ENCODE results near the gene ICAM4.

ICAM4 gene

DNA sequence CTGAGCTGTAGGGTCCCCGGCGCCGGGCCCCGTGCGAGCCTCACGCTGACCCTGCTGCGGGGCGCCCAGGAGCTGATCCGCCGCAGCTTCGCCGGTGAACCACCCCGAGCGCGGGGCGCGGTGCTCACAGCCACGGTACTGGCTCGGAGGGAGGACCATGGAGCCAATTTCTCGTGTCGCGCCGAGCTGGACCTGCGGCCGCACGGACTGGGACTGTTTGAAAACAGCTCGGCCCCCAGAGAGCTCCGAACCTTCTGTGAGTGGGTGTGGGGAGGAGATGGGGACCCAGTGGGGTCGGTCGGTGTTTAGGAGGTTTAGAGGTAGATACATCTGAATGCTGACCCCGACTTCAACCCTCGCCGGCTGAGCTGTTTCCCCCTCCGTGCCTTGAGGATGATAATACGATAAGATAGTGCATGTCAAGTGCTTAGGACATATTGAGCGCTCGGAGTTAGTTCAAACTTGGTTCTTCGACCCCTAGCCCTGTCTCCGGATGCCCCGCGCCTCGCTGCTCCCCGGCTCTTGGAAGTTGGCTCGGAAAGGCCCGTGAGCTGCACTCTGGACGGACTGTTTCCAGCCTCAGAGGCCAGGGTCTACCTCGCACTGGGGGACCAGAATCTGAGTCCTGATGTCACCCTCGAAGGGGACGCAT lies 4.9 kb downstream of the ICAM4 start:
- no peak for DNase-seq

DNA sequence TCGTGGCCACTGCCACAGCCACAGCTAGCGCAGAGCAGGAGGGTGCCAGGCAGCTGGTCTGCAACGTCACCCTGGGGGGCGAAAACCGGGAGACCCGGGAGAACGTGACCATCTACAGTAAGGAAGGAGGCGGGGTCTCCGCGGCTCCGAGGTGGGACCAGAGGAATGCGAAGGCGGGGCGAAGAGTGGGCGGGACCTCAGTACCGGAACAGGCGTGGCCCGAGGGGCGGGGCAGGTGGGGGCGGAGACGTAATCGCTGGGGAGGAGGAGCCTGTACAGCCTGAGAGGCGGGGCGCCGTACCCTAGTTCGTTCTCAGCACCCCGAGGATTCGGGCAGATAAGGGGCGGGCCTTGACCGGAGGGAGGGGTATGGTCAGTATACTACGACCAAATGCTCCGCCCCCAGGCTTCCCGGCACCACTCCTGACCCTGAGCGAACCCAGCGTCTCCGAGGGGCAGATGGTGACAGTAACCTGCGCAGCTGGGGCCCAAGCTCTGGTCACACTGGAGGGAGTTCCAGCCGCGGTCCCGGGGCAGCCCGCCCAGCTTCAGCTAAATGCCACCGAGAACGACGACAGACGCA lies 5.5 kb downstream of the ICAM4 start:
- DNase-seq: peak; percentile 50

DNA sequence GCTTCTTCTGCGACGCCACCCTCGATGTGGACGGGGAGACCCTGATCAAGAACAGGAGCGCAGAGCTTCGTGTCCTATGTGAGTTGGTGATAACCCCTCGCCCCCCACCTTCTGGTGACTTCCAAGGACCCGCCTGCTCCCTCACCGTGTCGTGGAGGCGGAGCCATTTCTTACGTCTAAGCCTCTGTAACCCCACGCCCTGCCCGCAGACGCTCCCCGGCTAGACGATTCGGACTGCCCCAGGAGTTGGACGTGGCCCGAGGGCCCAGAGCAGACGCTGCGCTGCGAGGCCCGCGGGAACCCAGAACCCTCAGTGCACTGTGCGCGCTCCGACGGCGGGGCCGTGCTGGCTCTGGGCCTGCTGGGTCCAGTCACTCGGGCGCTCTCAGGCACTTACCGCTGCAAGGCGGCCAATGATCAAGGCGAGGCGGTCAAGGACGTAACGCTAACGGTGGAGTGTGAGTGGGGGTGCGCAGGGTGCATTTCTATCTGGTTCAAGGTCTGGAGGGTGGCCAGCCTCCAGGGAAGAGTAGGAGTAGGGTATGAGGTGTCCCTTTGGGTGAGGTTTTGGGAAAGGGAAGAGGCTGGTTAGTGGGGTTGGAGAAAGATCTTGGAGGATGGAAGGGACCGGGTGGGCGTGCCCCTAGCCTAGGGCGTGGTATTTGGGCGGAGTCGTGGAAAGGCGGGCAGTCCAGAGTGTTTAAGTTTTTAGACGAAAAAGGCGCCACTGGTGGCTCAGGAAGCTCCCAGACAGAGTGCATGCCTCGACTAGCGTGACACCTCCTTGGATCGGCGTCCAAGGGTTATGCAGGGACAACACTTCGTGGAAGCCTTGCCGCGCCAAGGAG lies 6.3 kb downstream of the ICAM4 start:
- DNase-seq: no peak

DNA sequence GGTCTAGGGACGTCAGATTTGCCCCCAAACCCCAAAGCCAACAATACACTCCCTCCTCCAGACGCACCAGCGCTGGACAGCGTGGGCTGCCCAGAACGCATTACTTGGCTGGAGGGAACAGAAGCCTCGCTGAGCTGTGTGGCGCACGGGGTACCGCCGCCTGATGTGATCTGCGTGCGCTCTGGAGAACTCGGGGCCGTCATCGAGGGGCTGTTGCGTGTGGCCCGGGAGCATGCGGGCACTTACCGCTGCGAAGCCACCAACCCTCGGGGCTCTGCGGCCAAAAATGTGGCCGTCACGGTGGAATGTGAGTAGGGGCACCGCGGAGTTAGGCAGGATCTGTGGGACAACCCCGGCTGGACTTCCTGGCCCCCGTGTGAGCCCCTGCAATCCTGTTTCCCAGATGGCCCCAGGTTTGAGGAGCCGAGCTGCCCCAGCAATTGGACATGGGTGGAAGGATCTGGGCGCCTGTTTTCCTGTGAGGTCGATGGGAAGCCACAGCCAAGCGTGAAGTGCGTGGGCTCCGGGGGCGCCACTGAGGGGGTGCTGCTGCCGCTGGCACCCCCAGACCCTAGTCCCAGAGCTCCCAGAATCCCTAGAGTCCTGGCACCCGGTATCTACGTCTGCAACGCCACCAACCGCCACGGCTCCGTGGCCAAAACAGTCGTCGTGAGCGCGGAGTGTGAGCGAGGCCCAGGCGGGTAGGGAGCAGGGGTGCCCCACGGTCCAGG lies 7.0 kb downstream of the ICAM4 start:
- DNase-seq: no peak

DNA sequence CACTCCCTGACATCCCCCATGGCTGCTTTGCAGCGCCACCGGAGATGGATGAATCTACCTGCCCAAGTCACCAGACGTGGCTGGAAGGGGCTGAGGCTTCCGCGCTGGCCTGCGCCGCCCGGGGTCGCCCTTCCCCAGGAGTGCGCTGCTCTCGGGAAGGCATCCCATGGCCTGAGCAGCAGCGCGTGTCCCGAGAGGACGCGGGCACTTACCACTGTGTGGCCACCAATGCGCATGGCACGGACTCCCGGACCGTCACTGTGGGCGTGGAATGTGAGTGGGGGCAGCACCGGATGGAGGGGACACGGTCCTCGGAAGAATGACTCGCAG lies 7.6 kb downstream of the ICAM4 start:
- no peak for DNase-seq

DNA sequence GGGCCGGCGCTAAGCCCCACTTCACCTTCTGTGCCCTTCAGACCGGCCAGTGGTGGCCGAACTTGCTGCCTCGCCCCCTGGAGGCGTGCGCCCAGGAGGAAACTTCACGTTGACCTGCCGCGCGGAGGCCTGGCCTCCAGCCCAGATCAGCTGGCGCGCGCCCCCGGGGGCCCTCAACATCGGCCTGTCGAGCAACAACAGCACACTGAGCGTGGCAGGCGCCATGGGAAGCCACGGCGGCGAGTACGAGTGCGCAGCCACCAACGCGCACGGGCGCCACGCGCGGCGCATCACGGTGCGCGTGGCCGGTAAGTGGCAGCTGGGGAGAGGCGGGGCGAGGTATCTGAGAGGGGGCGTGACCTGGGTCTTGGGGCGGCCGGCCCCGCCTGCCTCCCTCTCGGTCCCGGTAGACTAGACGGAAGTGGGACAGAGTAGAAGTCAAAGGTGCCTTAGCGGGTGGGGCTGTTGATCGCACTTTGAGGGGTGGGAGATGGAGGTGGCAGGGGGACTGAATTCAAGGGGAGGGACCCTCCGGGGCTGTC lies 8.6 kb downstream of the ICAM4 start:
- DNase-seq: no peak

DNA sequence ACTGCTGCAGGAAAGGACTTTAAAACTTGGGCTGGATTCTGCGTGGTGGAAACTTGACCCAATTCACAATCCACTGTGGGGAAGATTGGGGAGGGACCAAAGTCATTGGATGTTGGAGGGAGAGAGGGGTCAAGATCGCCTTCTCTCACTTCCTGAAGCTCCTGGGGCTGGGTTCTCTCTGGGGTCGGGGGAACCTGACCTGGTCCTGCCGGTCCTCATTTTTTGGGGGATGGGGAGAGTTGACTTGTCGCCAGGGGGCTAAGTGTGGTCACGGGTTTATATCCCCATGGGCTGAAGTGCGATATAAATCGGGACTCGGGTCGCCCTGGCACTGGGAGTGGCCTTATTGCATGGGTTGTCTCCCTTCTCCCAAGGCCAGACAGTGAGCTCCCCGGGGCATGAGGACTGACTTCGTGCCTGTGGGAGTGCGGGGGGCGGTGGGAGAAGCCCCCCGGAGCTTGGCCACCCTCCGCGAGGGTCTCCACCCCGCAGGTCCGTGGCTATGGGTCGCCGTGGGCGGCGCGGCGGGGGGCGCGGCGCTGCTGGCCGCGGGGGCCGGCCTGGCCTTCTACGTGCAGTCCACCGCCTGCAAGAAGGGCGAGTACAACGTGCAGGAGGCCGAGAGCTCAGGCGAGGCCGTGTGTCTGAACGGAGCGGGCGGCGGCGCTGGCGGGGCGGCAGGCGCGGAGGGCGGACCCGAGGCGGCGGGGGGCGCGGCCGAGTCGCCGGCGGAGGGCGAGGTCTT lies 9.3 kb downstream of the ICAM4 start:
- no peak for DNase-seq

DNA sequence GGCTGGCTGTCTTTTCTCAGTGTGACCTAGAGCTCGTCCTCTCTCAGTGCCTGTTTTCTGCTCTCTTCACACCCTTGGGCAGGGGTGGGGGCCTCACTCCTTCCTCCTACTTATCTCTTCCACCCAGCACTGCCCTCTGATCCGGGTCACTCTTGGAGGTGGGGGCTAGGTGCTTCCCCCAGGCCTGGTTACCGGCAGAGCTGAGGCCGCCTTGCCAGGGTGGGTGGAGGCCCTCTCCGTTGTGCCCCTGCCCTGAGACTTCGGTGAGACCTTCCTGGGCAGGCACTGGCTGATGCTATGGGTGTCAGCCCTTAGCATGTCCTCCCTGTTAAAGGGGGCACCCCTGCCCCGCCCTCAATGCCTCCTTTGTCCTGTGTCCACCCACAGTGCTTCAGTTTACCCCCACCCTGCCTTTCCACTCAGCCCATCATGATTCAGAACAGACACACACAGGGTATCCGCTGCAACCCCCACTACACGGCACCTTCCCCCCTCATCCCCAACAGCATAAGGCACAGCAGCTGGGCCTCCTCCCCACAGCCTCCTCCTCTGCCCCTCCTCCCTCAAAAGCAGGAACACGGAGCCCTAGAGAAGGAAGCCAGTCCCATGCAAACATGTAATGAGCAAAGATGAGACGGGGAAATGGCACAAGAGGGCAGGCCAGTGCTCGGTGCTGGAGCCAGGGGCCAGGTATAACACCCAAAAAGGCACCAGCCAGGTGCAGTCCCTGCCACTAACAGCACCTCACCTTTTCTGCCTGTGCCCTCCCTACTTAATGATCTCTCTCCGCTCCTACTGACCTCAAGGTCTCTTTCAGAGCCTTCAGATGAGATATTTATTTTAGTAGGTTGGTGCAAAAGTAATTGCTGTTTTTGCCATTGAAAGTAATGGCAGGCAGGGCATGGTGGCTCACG lies 13.0 kb downstream of the ICAM4 start:
- DNase-seq: no peak

DNA sequence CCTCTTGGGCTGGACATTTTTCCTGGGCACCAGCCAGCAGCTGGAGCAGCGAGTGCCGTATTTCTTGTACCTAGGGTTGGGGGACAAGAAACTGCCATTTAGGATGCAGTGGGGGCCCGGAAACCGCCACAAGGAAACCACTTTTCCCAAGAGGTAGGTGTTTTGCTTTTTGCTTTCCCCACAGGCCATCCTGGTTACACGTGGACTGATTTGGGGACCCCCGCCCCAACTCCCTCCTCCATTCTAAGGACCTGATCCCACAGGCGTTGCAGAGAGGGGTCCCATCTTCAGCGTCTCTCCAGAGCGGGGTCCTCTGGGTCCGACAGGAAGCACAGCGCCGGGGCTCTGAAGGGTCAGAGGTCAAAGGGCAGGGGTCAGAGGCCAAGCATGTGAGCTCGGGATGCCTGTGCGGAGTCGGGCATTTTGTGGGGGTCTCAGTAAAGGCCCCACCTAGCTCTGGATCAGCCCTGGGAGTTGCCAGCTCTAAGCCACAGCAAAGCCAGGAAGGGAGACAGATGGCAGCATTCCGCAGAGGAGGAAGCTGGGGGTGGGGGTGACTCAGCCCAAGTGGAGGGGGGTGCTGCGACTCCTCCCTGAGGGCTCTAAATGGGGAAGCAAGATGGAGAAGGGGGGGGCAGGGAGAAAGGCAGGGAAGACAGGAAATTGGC lies 18.5 kb downstream of the ICAM4 start:
- no peak for DNase-seq

DNA sequence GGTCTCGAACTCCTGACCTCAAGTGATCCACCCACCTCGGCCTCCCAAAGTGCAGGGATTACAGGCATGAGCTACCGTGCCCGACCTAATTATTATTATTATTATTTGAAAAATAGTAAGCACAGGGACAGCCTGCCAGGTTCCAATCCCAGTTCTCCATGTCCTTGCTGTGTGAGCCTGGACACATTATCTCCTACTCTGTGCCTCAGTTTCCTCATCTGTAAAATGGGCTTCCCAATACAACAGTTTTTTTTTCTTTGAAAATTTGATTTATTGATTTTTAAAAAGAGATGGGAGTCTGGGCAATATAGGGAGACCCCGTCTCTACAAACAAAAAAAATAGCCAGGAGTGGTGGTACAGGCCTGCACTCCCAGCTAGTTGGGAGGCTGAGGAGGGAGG lies 19.6 kb downstream of the ICAM4 start:
- DNase-seq: no peak

DNA sequence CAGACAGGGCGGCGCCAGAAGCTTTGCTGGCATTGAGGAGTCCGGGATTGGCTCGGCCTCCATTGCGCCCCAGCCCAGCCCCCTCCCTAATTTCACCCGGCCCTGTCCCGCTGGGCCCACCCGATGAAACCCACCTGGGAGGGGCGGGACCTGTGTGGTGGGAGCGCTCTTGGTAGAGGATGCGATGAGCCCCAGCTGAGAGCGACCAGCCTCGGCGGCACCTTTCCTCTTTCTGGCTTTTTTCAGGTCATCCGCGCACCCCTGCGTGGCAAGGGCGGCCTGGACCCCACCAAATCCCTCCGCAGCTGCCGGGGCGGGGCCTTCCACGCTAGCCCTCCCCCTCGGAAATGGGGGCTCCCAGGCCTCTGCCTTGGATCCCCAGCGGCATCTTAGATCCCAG lies 22.7 kb downstream of the ICAM4 start, which contains the start of gene ZGLP1:
TSS of gene ZGLP1 (minus strand) at position 393 of the 400 bp plus-strand sequence.
- DNase-seq: no peak

DNA sequence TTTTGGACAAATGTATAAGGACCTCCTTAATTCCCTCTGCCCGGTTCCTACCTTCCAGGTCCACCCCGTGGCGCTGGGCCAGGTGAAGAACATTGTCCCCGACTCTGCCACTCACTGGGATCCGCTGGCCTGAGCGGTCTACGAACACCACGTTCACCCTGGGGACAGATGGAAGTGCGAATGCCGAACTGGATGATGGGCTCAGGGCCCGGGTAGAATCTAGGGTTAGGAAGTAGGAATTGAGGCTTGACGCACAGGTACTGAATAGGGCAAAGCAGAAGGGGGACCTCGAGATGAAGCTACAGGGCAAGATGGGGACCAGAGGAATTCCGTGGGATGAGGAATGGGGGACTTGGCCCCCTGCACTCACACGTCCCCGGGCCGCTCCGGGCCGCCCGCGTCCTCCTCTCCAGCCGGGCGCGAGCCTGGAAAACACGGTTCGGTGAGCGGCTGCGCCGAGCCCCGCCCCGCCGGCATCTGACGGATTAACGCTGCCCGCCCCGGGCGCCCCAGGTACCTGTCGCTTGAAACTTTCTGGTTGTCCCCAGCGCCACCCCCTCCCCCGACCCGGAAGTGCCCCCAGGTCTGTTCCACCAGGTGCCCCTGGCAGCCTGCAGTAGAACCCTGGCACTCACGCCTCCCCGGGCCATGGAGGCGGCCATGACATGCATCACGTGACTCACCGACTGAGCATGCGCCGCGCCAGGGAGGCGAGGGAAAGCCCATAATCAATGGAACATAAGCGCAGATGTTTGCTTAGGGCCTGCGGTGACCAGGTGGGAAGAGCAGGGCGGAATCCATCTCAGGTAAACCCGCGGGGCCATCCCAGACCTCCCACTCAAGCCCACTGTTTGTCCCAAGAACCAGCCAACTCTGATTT lies 28.8 kb downstream of the ICAM4 start, which contains the start of gene FDX2:
TSS of gene FDX2 (minus strand) at position 681 of the 880 bp plus-strand sequence. CDS start at position 662, 19 bp downstream.
- DNase-seq: peak; percentile 61

DNA sequence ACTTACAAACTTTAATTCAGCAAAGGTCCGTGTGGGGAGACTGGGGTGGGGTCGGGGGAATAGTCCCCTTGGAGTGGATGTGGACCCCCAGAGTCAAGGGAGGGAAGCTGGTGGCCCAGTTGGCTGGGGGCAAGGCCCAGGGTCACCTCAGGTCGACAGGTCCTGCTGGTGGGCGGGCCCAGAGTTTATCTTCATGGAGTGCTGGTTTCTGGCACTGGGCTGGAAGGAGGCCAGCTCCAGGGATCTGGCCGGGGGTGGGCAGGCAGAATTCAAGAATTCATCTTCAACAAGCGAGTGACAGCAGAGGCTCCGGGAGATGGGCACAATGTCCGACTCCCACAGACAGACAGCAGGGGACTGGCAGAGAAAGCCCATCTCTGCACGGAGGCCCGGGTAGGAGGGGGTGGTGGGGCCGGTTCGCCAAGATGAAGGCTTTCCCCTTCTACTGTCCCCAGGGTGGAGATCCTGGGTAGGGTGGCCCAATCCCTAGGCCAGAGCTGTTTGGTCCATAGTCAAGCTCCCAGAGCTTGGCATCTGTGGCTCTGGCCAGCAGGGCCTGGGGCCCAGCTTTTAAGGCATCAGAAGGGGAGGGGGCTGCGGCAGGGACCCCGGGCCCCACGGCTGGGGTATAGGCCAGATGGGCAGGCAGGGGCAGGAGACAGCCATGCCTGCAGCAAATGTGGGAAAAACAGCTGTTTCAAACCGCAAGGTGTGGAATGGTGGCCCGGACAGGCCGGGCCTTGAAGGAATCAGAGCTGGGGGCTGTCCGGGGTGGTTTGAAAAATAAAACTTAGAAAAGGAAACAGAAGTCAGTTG lies 29.7 kb downstream of the ICAM4 start:
- DNase-seq: no peak

DNA sequence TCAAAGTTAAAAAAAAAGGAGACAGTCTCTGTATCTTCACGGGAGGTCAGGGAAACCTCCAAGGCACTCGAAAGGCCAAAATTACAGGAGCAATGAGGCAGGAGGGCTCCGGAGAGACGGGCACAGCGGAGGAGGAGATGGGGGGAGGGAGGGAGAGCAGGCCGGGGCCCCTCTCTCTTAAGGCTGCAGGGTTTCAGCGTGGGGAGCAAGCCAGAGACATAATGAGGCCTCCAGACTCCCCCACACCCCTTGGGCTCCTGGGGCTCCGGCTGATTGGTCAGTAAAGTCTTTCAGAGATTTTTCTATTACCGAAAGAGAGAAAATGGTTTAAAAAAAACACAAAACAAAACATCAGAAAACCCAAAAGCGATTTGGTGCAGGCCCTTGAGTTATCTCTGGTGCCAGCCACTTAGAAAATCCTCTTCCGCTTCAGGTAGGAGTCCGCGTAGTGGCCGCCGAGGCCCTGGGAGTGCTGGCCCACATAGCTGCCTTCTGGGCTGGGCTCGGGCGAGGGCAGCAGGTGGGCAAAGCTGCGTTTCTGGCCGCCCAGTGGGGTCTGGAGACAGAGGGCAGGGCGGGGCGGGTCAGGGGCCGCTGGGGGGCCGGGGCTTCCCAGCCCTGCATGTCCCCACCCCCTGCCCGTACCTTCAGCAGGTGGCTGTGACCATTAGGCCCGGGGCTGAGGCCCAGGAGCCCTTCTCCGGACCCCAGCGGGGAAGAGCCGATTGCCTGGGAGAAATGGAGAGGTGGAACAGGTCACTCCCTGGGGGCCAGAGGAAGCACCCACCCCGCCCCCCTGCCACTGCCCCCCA lies 30.5 kb downstream of the ICAM4 start:
- no peak for DNase-seq

DNA sequence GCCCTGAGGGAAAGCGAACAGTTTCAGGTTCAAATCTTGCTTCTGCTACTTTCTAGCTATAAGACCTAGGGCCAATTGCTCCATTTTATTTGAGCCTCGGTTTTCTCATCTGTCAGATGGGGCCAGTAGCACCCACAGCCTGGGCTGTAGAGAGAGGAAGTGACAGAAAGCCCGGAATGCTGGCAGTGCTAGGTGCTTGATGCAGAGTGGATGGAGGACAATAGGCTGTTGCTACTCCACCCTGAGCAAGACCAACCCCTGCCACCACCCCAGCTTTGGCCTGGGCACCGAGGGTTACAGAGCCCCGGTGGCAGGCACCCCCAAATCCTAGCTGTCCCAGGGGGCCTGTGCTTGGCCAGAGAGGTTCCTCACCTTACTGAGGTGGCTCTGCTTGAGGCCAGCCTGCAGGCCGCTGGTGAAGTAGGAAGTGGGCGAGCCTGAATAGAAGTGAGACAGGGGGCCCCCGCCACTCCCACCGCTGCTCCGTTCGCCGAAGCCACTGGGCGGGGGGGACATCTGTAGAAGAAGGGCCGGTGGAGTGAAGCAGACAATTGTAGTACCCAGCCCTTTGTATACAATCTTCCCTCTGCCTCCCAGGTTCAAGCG lies 31.2 kb downstream of the ICAM4 start:
- DNase-seq: no peak

DNA sequence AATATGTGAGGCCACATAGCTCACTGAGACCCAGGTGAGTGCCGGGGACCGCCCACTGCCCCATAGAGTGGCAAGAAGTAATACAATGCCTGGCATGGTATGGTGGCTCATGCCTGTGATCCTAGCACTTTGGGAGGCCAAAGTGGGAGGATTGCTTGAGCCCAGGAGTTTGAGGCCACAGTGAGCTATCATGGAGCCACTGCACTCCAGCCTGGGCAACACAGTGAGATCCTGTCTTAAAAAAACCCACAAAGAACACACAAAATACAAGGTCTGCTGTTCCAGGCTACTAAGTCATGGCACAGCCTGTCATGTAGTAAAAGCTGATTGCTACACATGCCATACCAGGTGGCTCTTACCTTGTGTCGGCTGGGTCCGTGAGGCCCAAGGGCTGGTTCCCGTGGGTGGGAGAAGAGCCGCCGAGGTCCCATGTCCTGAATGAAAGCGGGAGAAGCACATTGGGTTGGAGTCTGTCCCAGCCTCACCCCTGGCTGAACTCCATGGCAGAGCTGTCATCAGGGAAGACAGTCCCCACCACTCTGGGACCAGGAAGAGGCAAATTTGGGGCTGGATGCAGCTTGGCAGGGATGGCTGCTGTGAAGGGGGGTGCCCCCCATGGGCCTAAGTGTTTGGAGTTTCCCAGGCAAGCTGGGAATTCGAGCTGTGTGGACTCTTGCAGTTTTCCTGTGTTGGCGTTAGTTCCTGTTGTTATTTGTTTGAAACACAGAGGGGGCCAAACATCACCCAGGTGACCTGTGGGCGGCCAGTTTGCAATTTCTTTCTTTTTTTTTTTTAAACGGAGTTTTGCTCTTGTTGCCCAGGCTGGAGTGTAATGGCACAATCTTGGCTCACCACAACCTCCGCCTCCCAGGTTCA lies 32.3 kb downstream of the ICAM4 start:
- no peak for DNase-seq

Data from NCI-H748 treated with DMSO at 0.1 percent for 48 hours (cell line).